GM10248 (cell line): ENCODE data around the gene DMBX1.

Experiments
- CTCF ChIA-PET: fragments of 300-600 bp; sonication (Branson Sonifier 250); formaldehyde crosslinking; extraction: SDS; loops from one replicate; lab custom pipeline; 2021; ENCODE audit warnings: antibody characterized with exemption; lab: Yijun Ruan, JAX
- POLR2A ChIA-PET: fragments of 350-650 bp; sonication (Branson Sonifier 250); formaldehyde crosslinking; extraction: SDS; loops from one replicate; lab custom pipeline; 2020; ENCODE audit warnings: antibody characterized with exemption; lab: Yijun Ruan, JAX
- DNase-seq: peaks from one replicate; pipeline ENCODE4 v3.0.0; 2012; ENCODE audit errors: extremely low spot score
- CTCF ChIP-seq: IDR thresholded peaks from 2 replicates; pipeline ENCODE4 v1.5.1; 2012; ENCODE audit warnings: mild to moderate bottlenecking, low read depth; ENCODE audit errors: extremely low read depth, missing control alignments, control extremely low read depth

The DMBX1 gene

DNA sequence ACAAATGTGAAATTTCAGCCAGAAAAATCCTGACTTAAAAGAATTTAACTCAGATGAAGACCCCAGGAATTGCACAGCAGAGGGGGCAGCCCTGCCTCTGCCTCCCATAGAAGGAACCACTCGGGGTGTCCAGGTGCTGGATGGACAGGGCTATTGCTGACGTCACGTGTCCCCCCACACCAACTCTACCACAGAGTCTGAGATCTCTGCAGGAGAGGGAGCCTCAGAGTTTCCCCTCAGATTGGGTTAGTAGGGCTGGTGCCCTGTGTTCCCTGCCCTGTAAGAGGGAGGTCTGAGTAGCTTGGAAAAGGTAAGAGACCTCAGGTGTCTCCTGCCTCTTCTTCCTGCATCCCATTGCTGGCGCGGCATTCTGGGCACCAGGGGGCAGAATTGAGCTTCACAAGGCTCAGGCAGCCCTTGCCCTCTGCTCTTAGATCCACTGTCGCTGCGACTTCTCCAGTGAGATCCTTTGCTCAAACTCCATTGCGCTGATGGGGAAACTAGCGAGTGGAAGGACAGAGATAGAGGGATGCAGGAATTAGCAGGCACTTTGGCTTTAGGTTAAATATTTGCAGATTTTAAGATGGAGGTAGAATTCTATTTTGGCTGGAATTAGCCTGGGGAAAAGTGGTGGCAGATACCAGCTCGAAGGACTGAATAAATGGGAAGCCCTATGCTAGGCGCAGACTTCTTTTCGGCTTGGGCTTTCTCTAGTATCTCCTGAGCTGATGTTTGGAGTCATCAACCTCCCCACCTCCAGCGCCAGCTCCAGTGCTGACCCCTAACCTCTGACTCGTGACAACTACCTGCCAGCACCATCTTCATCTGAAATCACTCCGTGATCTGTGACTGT lies 42.8 kb upstream of the DMBX1 start:
- ChIA-PET CTCF (interaction anchor here (0.6 to 5.6 kb wide), 37 partner anchors 8 to 278 kb away, joined by 3 to 79 read pairs (median 5); partner anchors contain the start of gene EFCAB14), POLR2A (no interaction called here)
- TF ChIP-seq CTCF: peak; percentile 92
- peak; percentile 75 for DNase-seq

- DNase-seq: no peak
- POLR2A ChIA-PET: no interaction called here
- no peak for TF ChIP-seq CTCF
- CTCF ChIA-PET: interaction anchor here (0.6 to 5.6 kb wide), 36 partner anchors 8 to 277 kb away, joined by 3 to 79 read pairs (median 5); partner anchors contain the start of gene EFCAB14
These were observed 42.0 kb upstream of the DMBX1 start for GRCh38 chr1:46447499-46448108.

GRCh38 chr1:46448109-46448911 lies 41.3 kb upstream of the DMBX1 start:
- DNase-seq: no peak
- CTCF ChIA-PET: interaction anchor here (0.7 to 5.6 kb wide), 12 partner anchors 10 to 100 kb away, joined by 3 to 79 read pairs (median 6); no protein-coding TSS in a partner anchor
- no peak for TF ChIP-seq CTCF
- POLR2A ChIA-PET: no interaction called here

- CTCF ChIA-PET: interaction anchor here (0.7 to 3.4 kb wide), 6 partner anchors 8 to 277 kb away, joined by 3 to 17 read pairs (median 4); no protein-coding TSS in a partner anchor
- no peak for DNase-seq
- POLR2A ChIA-PET: no interaction called here
These were observed 40.1 kb upstream of the DMBX1 start for GRCh38 chr1:46449223-46450159.

DNA sequence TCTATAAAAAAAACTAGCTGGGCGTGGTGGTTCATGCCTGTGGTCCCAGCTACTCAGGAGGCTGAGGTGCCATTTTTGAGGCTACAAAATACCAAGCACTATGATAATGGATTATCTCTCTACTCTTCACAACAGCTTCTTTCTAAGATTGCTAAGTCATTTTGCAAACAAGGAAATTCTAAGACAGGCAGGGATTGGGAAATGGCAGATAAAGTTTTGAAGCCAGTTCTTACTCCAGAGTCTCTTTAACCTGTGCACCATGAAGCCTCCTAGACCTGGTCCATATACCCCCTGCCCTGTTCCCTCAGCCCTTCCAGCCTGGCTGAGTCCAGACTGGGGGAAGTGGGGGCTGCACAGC lies 39.5 kb upstream of the DMBX1 start:
- ChIA-PET CTCF (interaction anchor here (1.2 to 3.4 kb wide), 5 partner anchors 9 to 277 kb away, joined by 3 to 17 read pairs (median 6); no protein-coding TSS in a partner anchor), POLR2A (no interaction called here)
- DNase-seq: no peak
- TF ChIP-seq CTCF: no peak

More at GRCh38 chr1:46449223-46450159, 40.1 kb upstream of the DMBX1 start:
- TF ChIP-seq CTCF: no peak
